ENCODE results near the gene R3HDM2.
A peak's percentile ranks its signal among the peaks of the same experiment; 100 is the strongest.

The R3HDM2 gene

DNA sequence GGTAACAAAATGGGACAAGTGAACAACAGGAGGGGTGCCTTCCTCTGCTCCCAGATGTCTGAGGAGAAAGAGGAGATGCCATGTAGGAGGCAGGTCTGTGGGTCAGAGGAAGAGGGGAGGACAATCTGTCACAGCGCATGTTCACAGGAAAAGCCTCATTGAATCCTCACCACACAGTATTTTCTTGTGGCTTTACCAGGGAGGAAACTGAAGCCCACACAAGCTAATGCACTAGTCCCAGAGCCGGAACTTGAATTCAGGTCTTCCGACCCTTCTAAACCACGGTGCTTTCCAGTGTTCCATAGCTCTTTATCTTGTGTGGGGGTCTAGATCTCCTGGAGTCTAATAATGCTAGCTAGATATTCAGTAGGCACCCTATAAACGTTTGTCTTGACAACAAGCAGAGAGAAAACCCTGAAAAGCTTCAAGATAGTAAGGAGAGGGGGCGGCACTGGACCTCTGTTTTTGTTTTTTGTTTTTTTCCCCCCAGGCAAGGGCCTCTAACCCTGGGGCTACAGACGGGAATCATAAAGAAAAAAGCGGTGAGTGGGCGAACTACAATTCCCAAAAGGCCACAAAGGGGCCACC is 201.7 kb downstream of the R3HDM2 start:
- DNase-seq (ENCODE audit: low read depth), result no peak

DNA sequence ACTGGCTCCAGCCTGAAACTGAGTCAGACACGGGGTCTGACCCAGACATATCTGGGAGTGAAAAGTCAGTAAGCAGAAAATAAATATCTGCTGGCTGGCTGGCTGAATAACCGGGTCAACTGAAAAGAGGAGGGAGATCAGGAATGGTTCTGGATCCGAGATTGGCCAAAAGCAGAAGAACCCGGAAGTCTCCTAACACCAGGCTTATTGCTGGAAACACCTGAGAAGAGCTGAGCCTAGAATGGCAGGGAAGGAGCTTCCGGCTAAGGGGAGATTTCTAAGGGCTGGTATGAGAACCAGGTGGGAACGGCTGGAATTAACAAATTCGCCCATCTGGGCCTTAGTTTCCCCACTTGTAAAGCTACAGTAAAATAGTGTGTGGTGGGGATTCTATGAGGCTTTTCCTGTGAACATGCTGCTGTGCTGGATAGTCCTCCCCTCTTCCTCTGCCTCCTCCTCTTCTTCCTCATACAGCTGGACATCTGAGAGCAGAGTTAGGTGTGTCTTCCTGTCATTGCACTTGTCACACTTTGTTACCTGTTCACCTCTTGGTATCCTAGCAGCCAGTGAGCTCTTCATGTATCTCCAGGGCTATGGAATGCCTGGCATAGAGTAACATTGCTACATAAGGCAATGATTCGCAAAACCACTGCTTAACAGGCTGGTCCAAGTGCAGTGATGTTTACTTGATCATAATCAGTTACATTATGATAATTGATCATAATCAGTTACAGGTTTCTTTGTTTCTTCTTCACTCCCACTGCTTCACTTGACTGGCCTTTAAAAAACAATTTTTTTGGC is 203.3 kb downstream of the R3HDM2 start:
- DNase-seq (ENCODE audit: low read depth), result no peak

DNA sequence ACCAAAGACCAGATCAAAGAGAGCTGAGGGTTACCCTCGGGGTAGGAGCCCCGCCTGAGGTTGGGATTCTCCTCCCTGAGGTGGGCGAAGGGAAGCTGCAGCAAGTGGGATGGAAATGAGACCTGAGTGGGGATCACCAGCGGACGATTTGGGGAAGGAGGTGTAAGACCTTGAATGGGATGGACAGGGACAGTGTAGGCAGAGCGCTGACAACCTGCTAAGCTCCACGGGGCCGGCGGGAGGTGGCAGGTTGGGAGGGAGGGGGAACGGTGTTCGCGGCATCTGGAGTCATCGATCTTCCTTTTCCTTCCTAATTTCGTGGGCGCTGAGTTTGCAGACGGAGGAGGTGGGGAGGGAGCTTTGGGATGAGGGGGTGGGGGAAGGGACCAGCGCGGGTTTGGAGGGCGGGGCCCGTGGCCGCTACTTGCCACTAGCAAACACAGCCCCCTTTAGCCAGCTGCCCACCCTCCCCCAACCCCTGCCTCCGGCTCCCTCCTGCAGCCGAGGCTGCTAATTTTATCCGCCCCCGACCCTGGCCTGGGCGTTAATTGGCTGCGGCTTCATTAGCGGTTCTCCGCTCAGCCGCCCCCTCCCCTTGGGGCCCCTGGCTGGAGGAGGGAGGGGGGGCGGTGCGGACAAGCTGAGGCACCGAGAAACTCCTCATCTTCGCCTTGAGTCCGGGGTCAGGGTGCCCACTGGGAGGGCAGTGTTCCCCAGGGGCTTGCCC is 204.1 kb downstream of the R3HDM2 start:
- DNase-seq (ENCODE audit: low read depth), result no peak

DNA sequence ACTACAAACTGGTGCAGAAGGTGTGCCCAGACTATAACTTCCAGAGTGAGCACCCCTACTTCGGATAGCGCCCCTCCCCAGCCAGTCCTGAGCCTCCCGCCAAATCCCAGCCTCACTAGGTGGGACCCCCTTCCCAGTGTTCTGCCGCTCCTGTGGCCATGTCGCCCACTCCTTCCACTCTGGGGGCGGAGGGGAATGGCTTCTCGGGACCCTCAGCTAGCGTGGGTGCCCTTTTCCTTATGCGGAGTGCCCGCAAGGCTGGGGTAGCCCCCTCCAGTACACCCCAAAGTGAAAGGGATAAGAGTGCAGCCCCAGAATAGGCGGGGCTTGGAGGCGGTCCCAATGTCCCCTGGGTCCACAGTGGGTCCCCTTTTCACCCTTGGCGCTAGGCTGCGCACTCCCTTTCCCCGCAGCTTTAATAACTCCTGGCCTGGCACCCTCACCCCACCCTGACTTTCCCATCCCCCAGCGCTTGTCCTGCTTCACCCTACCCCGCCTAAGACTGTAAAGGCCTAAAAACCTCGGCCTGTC is 205.1 kb downstream of the R3HDM2 start:
- DNase-seq (ENCODE audit: low read depth), result no peak

DNA sequence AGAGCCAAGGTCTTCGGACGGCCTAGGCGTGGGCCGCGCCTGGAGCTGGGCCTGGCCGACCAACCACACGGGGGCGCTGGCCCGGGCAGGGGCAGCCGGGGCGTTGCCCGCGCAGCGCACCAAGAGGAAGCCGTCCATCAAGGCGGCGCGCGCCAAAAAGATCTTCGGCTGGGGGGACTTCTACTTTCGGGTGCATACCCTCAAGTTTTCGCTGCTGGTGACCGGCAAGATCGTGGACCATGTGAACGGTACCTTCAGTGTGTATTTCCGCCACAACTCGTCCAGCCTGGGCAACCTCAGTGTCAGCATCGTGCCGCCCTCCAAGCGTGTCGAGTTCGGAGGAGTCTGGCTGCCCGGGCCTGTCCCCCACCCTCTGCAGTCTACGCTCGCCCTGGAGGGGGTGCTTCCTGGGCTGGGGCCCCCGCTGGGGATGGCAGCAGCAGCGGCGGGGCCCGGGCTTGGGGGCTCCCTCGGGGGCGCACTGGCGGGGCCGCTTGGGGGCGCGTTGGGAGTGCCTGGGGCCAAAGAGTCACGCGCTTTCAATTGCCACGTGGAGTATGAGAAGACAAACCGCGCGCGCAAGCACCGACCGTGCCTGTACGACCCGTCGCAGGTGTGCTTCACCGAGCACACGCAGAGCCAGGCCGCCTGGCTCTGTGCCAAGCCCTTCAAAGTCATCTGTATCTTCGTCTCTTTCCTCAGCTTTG is 205.7 kb downstream of the R3HDM2 start:
- DNase-seq (ENCODE audit: low read depth), result no peak

DNA sequence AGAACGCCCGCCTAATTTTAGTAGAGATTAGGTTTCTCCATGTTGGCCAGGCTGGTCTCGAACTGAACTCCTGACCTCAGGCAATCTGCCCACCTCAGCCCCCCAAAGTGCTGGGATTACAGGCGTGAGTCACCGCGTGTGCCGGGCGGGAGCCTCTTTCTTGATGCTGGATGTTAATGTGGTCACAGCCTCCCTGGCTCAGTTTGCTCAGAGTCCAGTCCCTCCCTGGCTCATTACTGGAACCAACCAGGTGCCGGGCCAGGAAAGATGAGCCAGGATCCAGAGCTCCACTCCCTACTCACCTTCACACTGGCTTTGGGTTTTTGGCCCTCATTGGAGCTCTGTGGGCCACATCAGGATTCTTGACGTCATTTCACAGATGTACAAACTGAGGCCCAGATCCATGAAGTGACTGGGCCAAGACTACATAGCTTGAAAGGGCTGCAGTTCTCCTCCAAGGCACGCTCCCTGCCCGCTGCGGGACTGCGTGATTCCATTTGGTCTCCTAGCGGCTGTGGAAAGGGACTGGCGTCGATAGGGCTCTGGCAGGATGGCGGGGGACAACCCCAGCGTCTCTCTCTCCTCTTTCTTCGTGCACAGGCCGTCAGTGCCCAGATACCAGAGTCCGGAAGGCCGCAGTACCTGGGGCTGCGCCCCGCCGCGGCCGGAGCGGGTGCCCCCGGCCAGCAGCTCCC is 206.4 kb downstream of the R3HDM2 start:
- DNase-seq (ENCODE audit: low read depth), result no peak

DNA sequence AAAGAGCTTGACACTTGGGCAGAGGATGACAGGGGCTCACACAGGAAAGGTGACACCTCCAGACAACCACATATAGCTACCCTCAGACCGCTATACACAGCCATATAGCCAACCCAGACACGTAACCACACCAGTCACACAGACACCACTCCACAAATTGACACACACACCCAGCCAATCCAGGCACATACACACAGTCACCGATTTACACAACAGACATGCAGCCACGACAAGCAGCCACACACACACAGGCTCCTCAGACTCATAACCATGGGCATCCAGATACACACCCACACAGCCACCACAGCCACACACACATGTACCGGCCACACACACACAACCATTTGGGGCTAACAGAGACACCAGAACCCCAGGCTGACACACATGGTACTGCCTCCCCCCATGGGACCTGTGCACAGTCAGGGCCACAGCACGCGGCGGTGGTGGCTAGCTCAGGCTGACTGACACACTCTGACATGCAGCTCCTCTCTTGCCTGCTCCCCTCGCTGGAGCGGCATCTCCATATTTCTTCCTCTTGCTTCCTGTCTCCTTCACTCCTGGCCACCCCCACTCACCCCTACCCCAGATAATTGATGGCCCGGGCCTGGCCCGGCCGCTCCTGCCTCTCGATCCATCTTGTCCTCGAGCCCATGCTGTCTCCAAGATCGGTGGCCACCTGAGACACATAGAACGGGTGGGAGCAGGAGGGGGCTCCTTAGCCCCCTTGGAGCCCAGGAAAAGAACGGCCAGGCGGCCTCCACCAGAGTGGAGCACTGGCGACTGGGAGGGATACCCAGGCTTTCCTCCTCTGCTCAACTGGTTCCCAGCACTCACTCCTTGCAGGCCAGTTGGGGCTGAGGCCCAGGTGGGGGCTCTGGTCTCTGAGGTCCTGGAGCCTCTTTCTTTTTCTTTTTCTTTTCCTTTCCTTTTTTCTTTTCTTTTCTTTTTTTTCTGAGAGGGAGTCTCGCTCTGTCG is 207.4 kb downstream of the R3HDM2 start:
- DNase-seq (ENCODE audit: low read depth), result peak; percentile 56

DNA sequence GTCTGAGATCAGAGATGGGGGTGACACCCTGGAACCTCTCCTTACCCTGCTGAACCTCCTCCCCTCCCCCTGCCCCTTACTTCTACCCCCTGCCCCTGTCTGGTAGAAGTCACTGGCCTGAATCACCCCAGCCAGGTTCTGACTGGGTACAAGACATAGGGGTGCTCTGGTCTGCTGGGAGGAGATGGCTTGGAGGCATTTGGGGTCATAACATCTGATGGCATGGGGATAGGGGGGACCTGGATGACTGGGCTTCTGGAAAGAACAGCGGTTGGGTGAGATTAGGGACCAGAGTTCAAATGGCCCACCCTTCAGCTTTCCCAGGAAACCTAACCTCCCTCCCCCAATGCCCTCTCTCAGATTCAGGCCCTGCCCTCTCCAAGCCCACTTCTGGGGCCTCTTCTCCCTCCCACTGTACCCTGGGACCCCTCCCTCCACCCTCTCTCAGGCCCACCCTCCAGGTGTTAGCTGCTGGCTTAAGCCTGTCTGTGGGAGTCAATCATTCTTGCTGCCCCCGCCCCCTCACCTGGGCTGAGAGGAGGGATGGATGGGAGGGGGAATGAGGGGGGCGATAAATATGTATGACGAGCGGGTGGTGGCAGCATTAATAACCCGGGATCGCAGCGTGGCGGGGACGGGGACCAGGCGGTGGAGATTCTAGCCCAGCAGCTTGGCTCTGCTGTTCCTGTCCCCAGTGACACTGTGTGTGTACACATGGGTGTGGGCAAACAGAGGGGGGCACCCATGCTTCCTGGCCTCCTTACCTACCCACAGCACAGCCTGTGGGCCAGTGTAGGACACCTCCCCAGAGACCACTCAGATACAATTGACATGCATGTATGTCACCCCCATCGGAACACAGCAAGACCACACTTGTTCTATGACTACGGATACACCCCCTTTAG is 208.3 kb downstream of the R3HDM2 start:
- DNase-seq (ENCODE audit: low read depth), result no peak

DNA sequence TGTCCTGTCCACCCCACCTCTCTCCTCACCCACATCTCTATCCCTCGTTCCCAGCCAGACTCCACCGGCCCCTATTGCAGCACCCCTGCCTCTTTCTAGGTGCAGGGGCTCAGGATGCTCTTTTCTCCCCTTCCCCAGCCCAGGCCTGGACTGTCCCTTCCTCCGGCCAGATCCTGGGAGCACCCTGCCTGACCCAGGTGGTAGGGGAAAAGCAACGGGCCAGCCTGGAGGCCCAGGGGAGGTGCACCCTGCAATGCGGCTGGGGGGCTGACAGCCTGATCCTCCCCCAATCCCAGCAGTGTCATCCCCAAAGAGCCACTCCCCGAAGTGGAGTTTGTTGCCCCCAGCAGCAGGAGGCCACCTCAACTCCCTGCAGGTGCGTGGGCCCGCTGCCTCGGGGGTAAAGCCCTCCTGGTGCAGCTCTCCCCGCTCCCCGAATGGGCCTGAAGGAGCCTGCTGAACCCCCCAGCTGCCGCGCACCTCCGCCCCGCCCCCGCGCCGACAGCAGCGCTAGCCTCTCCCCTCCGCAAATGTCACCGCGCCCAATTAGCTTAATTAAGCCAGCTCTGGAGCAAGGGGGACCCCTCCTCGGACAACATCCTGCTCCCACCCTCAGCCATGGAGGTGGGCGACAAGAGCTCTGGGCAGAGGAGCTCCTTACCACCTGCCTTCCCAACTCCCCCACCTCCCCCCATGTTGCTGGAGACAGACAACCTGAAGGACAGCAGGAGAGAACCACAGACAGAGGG is 209.5 kb downstream of the R3HDM2 start:
- no peak for DNase-seq (ENCODE audit: low read depth)

DNA sequence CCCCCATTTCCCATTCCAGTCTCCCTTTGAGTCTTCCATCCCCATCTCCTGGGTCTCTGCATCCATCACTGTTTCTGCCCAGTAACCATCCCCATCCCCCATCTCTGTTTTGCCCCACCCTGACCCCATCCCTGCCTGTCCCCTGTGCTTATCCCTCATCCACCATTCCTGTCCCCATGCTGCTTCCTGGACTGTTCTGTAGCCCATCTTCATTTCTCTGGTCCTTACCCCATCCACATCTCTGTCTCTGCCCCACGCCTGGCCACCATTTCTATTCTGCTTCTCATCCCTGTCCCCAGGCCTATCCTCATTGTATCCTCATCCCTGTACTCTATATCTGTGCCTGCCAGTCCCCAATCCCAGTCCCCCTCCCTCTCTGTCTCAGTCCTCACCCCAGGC is 210.1 kb downstream of the R3HDM2 start:
- DNase-seq (ENCODE audit: low read depth), result no peak

DNA sequence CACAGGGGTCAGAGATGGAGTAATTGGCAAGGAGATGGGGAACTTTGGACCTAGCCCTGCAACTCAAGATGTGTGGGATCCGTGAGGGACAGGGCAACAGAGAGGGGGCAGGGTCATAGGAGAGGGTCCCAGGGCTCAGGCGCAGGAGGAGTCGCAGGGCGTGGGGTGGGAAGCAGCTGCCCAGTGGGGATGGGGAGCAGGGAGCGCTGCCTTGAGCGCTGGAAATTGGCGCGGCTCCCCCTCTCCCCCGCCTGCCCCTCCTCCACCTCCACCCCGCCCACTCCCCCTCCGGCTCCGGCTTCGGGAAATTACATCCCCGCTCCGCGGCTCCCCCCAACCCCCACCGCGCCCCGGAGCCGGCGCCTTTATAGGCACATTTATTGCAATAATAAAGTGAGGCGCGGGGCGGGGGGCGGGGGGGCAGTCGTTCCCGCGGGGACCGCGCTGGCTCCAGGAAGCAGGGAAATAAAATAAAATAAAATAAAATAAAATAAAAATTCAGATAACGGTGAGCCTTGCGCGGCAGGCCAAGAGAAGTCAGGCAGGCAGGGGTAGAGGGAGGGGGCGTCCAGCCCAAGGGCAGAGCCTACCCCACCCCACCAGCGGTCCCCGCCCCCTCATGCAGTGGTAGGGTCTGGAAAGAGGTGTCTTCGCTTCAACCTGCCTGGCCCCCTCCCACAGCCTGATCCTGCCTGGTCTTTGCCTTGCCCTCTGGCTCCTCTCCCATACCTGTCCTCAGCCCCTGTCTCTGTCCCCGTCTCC is 210.7 kb downstream of the R3HDM2 start:
- no peak for DNase-seq (ENCODE audit: low read depth)

DNA sequence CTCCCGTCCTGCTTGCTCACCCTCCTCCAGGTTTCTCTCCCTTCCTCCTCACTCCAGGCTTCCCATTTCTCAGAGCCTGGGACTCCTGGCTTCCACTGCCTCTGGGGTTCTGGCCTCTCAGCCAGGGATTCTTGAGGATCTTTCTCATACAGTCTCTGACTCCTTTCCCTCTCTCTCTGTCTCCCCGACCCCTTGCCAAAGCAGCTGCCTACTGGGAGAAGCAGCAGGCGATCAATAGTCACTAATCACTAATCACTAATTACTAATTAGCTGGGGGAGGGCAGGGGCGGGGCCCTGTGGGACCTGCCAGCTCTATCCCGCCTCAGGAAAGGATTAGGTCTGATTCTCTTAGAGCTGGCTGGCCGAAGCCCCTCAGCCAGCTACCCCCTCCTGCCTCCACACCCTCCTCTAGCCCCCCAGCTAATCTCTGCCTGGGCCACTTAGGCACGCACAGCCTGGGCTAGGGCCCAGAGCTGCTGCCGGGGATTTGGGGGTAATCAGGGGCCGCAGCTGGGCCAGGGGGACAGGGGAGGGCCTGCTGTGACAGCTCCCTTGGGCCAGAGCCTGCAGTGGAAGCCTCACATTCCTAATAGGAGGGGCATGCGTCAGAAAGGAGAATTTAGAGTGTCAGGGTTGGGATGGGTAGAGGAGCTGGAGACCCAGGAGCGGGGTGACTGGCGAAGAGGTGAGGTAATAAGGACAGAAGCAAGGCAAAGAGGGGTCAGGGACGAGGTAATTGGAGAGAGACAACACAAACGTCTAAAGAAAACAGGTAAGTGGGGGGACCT is 211.4 kb downstream of the R3HDM2 start:
- DNase-seq (ENCODE audit: low read depth), result no peak

DNA sequence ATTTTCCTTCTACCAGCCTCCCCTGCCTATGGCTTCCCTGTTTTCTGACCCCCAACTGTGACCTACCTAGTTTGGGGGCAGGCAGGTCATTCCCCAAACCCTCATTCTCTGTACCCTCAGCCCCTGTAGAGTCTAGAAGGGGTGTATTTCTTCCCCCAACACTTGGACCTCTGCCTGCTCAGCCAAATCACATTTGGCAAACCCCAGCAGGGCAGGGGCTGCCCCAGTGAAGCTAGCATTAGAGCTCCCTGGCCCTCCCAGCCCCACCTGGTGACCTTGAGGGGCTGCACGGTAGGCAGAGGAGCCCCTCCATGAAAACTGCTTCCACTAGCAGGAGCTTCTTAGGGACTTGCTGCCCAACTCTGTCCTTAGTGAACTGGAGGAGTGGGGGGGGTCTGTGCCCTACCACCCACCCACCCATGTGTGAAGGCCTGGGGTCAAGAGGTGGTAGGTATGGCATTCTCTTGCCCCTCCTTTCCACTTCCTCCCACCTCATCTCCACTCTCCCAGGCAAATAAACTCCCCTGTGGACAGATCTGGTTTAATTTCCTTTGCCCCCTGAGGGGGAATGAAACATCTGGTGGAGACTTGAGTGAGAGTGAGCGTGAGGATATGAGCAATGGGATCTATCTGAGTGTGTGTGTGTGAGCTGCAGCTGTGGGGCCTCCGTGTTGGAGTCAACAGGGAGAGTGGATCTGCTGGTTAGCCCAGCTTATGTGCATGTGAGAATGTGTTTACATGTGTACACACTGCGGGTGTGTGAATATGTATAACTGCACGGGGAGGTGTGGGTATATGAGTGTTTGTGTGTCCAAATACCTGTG is 212.6 kb downstream of the R3HDM2 start:
- DNase-seq (ENCODE audit: low read depth), result no peak

DNA sequence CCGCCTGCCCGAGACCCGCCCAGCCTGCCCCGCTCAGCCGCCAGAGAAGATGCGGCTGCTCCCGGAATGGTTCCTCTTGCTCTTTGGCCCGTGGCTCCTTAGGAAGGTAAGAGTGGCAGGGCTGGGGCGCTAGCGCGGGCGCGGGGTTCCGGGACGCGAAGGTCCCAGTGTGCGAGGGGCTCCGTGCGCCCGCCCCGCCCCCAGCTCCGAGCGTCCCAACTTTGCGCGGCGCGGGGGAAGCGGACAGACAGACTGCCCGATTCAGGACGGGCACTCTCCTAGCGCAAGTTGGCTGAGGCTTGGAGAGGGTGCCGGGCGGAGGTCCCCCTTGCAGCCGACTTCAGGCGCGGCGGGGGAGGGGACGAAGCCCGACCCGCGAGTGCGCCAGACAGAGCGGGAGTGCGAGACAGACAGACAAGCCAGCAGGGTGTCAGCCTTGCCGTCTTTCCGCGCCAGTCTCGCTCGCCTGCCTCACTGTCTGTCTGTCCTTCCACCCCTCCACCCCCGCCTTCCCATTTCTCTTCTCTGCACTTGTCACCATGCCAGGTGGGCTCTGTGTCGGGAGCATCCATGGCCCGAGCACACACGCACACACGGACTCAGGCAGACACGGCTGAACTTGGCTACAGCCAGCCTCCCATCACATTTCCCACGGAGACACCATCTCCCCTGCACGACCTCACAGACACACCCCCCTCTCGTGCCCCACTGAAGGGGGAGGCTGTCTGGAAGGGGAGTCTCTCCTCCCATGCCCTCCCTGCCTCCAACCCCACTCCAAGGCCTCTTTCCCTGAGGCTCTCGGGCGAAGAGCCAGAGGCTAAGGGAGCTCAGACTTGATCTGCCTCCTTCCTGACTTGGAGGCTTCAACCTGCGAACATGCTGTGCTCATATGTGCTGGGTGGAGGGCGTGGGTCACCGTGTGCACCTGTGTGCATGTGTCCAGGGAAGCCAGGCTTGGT is 213.6 kb downstream of the R3HDM2 start:
- no peak for DNase-seq (ENCODE audit: low read depth)
